CD4-positive, alpha-beta T cell treated with Interferon gamma for 1 hour (primary cell): ENCODE data around the gene TP53BP2.
A peak's percentile ranks its signal among the peaks of the same experiment; 100 is the strongest.
"Not testable (repeated sequence)": the region's sequence is repeated elsewhere in the genome, so short reads cannot be mapped to it uniquely, and the experiment has no call there.

Source experiments
- DNase-seq: peaks from one replicate; pipeline ENCODE4 v3.0.0-alpha.2; 2020

TP53BP2 gene, protein sequence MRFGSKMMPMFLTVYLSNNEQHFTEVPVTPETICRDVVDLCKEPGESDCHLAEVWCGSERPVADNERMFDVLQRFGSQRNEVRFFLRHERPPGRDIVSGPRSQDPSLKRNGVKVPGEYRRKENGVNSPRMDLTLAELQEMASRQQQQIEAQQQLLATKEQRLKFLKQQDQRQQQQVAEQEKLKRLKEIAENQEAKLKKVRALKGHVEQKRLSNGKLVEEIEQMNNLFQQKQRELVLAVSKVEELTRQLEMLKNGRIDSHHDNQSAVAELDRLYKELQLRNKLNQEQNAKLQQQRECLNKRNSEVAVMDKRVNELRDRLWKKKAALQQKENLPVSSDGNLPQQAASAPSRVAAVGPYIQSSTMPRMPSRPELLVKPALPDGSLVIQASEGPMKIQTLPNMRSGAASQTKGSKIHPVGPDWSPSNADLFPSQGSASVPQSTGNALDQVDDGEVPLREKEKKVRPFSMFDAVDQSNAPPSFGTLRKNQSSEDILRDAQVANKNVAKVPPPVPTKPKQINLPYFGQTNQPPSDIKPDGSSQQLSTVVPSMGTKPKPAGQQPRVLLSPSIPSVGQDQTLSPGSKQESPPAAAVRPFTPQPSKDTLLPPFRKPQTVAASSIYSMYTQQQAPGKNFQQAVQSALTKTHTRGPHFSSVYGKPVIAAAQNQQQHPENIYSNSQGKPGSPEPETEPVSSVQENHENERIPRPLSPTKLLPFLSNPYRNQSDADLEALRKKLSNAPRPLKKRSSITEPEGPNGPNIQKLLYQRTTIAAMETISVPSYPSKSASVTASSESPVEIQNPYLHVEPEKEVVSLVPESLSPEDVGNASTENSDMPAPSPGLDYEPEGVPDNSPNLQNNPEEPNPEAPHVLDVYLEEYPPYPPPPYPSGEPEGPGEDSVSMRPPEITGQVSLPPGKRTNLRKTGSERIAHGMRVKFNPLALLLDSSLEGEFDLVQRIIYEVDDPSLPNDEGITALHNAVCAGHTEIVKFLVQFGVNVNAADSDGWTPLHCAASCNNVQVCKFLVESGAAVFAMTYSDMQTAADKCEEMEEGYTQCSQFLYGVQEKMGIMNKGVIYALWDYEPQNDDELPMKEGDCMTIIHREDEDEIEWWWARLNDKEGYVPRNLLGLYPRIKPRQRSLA

DNA sequence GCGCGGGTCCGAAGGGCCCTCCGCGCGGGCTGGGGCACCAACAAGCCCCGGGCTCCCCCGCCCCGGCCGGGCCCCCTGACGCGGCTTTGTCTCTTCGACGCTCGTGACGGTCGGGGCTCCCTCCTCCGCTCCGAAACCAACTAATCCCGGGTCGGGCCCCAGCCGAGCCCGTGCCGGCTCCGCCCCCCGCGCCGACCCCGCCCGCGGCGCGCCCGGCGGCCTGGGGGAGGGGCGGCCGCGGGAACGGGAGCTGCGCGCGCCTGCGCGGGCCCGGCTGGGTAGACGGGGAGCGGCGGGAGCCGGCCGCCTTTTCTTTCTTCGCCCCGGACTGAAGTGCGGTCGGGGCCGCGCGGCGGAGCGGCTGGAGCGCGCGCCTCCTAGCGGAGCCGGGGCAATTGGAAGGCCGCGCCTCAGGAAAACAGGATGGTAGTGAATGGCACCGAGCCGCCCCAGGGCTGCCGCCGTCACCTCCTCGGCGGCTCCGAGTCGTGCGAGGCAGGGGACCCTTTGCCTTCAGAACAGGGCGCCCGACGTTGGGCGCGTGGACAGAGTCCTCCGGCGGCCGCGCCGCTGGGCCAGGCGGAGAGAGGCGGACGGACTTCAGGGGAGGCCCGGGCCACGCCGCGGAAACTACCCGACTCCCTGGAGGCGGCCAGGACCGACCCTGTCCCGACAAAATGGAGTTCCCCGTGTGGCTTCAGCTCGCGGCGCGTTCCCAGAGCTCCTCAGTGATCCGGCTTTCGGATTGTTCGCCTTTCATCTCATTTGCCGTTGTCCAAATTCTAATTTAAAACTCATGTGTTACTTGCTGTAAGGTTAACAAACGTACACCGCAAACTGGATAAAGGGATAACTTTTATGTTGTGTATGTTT, at the start of gene TP53BP2:
TP53BP2 (minus strand) TSS at position 138 of the 873 bp plus-strand sequence. CDS start 267 bp downstream, outside the sequence.
- DNase-seq, result peak; percentile 91

DNA sequence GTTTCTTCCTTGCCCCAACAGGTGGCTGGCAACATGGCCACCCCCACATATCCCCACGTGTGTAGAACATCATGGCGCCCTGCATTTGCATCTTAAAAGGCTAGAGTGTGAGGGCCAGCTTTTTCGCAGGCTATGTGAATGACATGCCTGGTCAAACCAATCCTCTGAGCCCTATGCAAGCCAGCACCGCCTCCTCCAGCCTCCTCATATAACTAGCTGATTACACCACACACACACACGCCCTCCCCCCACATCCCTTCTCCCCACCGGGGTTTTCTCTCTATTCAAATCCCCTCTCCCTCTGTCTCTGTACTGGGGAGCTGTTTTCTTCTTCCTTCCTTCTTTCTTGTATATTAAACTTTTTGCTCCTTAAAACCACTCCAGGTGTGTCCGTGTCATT, 44.7 kb upstream of the TP53BP2 start:
- DNase-seq, result not testable (repeated sequence)

DNA sequence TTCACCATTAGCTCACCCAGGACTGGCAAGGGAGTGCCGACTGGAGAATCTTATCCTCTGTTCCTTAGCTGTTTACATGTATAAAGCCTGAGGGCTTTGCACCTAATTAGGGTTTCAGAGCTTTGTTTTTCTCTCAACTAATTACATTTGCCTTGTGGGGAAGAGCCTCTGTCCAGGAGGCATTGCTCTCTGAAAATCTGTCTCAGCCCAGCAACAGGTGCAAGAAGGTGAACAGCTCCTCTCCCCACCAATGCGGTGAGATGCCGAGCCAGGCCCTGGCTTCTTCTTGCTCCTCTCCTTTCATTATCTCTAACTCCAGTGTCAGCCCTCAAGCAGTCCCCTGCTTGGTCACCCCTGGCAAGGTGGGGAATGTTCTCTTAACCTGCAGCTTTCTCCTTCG, 43.6 kb upstream of the TP53BP2 start:
- DNase-seq, result not testable (repeated sequence)

DNA sequence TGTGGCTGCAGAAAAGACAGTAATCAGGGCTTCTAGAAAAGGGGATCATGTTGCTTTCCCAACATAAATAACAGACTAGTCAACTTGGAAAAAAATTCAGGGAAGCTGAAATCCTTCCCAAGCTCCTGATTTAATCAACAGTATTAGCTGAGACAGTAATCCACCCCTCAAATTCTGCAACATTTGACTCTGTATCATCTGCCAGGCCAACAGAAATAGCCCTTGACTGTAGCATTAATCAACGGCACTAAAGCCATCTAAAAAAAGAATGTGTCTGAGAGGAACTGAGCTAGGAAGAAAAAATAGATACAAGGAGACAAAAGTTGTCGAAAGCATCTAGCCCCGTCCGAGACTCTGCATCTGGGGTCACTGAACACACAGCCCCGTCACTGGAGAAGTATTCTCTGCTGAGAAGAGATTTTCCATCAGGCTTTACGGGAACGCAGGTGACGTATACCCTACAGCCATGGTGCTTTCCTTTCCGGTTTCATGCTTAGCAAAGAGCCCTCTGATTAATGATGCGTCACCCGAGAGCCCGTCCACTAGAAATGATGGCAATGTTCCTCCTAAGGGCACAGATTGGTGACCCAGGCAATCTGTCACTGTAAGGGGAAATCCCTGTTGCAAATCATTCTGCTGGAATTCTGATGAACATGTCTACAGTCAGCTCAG, 42.1 kb upstream of the TP53BP2 start:
- no peak for DNase-seq

DNA sequence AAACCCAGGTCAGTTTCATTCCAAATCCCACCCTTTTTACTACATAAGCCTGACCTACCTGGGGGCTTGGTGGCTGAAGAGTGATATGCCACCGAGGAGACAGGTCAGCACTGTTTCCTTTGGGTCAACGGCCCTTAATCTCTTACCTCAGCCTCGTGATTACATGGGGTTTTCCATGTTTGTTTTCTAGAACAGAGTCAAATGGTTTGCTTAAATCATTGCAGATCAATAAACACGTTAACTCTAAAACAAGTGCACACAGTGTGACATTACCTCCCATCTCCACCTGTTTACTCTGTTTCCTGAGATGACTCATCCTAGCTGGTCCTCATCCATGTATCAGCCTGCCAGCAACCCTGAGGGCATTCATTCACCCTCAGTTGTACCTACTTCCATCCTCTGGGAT, 40.8 kb upstream of the TP53BP2 start:
- DNase-seq, result no peak

DNA sequence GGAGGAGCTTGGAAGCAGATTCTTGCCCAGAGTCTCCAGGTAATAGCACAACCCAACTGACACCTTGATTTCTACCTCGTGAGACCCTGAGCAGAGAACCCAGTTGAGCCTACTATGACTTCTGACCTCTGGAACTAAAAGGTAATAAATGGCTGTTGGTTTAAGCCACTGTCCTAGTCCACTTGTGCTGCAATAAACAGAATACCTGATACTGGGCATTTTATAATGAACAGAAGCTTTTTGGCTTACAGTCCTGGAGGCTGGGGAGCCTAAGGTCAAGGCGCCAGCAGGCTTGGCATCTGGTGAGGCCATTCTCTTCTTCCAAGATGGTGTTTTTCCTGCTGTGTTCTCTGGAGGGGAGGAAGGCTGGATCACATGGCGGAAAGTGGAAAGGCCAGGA, 39.9 kb upstream of the TP53BP2 start:
- DNase-seq, result no peak

DNA sequence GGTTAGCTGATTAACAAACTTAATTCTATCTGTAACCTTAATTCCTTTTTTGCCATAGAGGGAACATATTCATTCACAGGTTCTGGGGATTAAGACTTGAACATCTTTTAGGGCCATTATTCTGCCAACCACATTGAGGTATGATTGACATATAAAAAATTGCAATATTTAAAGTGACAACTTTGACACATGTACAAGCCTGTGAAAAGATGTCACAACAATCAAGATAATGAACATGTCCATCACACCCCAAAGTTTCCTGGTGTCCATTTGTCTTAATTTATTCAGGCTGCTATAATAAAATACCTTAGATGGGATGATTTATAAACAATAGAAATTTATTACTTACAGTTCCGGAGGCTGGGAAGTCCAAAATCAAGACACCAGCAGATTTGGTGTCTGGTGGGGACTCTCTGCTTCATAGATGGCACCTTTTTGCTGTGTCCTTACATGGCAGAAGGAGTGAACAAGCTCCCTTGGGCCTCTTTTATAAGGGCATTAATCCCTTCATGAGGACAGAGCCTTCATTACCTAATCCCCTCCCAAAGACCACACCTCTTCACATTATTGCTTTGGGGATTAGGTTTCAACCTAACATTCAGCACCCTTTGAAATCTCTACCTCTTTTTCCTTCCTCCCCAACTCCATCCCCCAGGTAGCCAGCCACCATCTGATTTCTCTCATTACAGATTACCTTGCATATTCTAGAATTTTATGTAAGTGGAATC, 33.0 kb upstream of the TP53BP2 start:
- DNase-seq, result no peak

DNA sequence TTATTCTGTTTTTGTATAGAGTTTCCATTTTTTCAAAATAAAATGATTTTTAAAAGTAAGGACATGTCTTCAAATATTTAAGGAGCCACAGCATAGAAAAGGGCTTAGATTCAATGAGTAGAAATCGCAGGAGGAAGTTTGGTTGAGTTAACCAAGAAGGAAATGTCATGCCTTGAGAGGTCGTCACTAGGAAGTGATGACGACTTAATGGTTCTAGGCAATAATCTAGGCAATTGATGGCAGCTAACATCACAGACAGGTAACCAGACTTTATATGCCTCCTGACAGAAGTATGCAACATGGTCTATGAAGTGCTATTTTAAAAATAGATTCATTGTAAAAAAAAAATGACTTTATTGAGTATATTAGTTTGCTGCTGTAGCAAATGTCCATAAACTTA, 32.1 kb upstream of the TP53BP2 start:
- DNase-seq, result no peak

DNA sequence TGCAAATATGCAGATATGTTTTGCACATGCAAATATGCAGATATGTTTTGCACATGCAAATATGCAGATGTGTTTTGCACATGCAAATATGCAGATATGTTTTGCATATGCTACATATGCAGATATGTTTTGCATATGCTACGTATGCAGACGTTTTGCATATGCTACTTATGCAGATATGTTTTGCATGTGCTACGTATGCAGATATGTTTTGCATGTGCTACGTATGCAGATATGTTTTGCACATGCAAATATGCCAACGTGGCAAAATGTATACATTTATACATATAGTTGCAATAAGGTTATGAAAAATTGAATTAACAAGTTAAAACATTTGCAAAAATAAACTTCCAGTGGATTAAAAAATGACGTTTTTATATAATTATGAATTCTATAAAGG, 30.8 kb upstream of the TP53BP2 start:
- no peak for DNase-seq

DNA sequence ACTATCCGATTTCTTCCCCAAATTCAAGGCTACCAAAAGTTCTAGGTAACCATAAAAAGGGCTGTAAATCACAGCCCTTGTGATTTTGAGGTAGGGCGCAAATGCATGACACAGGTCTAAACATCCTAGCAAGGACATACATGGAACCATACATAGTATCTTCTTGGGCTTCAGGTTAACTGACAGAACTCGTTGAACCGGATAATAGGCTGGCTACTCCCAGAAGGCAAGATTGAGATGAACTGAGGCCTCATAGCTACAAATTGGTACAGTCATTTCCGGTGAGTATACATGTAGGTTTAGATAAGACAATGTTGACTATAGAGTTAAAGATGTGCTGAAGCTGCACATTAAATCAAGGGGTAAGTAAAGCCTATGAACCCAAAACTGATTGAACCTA, 27.3 kb upstream of the TP53BP2 start:
- DNase-seq, result no peak

DNA sequence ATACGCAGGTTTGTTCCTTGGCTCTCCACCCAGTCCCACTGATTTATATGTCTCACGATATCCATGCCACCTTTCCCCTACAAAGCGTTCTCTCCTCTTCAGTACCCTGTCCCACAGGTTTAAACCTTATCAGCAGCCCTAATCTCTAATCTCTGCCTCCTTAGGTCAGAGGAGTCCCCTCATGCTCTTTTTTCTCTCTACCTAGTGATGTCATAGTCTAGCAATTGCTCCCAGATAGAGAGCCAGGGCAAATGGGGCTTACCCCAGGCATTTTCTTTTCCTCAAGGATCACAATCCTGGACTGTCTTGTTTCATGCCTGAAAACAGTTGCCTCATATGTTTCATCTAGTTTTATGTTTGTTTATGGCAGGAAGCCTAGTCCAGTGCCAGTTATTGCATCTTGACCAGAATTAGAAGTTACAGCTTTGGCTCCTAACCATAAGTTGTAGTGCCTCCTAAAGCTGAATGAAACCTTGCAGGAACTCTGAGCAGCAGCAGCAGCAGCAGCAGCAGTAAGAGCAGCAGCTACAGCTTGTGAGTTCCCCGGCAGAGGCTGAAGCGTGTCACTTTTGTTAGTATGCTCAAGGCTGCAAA, 26.7 kb upstream of the TP53BP2 start:
- DNase-seq, result no peak

DNA sequence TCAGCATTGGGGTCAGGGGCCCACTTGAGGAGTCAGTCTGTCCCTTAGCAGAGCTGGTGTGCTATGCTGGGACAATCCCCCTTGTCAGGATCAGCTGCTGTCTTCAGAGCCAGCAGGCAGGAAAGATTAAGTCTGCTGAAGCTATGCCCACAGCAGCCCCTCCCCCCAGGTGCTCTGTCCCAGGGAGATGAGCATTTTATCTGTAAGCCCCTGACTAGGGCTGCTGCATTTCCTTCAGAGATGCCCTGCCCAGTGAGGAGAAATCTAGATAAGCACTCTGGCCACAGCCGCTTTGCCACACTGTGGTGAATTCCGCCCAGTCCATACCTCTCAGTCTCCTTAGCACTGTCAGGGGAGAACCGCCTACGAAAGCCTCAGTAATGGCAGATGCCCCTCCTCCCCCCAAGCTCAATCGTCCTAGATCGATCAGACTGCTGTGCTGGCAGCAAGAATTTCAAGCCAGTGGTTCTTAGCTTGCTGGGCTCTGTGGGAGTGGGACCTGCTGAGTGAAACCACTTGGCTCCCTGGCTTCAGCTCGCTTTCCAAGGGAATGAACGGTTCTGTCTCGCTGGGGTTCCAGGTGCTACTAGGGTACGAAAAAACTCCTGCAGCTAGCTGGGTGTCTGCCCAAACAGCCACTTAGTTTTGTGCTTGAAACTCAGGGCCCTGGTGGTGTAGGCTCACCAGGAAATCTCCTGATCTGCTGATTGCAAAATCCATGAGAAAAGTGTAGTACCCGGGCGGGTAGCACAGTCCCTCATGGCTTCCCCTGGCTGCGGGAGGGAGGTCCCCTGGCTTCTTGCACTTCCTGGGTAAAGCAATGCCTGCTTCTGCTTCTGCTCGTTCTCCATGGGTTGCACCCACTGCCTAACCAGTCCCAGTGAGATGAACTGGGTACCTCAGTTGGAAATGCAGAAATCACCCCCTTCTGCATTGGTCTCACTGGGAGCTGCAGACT, 25.1 kb upstream of the TP53BP2 start:
- peak; percentile 42 for DNase-seq

DNA sequence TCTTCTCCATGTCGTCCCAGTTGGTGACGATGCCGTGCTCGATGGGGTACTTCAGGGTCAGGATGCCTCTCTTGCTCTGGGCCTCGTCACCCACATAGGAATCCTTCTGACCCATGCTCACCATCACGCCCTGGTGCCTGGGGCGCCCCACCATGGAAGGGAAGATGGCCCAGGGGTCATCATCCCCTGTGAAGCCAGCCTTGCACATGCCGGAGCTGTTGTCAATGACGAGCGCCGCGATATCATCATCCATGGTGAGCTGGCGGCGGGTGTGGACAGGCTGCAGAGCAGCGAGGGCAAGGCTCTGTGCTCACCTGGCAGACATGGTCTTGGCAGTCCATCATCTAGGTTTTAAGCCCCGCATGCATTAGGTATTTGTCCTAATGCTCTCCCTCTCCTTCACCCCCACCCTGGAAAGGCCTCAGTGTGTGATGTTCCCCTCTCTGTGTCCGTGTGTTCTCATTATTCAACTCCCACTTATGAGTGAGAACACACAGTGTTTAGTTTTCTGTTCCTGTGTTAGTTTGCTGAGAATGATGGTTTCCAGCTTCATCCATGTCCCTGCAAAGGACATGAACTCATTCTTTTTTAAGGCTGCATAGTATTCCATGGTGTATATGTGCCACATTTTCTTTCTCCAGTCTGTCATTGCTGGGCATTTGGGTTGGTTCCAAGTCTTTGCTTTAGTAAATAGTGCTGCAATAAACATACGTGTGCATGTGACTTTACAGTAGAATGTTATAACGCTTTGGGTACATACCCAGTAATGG, 19.0 kb upstream of the TP53BP2 start:
- DNase-seq, result not testable (repeated sequence)

DNA sequence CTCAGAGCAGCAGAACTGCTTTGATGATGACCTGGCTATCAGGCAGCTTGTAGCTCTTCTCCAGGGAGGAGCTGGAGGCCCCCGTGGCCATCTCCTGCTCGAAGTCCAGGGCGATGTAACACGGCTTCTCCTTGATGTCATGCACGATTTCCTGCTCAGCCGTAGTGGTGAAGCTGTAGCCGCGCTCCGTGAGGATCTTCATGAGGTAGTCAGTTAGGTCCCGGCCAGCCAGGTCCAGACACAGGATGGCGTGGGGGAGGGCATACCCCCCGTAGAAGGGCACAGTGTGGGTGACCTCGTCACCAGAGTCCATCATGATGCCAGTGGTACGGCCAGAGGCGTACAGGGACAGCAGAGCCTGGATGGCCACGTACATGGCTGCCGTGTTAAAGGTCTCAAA, 18.3 kb upstream of the TP53BP2 start:
- DNase-seq, result no peak

DNA sequence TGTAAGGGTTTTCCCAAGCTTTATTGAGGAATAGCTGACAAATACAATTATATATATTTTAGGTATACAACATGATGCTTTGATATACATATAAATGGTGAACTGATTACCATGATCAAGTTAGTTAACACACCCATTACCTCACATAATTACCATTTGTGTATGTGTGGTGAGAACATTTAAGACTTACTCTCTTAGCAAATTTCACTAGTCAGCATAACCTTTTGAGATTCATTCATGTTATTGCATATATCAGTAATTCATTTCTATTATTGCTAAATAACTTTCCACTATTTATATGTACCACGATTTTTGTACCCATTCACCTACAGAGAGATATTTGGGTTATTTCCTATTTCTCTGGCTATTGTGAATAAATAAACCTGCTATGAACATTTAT, 16.2 kb upstream of the TP53BP2 start:
- DNase-seq, result no peak

DNA sequence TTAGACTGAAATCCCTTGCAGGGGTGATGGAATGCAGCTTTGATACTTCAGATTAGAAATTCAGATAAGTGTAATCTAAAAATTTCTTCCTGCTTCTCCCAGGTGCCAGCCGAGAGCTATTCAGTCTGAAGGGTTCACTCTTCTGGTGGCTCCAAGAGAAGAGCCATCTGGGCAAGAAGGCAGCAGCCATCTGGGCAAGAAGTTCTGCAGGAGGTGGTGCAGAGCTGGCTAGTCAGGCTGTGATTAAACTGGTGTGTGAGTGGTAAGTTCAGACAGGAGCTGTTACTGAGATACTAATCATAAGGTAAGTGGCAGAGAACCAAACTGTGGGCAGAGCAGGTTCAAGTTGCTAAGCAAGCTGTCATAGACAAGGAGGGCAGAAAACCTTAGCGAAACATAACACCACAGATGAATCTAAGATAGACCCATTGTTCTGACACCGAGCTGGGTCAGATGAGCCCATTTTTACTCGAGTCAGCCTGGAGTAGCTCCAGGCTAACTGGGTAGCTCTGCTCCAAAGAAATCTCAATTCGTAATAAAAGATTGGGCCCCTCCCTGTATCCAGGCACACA, 14.4 kb upstream of the TP53BP2 start:
- DNase-seq, result no peak

DNA sequence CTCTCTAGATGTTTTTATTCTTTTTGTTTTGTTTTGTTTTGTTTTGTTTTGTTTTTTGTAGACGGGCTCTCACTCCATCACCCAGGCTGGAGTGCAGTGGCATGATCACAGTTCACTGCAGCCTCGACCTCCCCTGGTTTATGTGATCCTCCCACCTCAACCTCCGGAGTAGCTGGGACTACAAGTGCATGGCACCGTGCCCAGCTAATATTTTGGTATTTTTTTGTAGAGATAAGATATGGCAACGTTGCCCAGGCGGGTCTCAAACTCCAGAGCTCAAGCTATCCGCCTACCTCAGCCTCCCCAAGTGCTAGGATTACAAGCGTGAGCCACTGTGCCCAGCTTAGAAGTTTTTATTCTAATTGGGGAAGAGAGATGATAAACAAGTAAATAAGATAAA, 13.3 kb upstream of the TP53BP2 start:
- DNase-seq, result no peak

DNA sequence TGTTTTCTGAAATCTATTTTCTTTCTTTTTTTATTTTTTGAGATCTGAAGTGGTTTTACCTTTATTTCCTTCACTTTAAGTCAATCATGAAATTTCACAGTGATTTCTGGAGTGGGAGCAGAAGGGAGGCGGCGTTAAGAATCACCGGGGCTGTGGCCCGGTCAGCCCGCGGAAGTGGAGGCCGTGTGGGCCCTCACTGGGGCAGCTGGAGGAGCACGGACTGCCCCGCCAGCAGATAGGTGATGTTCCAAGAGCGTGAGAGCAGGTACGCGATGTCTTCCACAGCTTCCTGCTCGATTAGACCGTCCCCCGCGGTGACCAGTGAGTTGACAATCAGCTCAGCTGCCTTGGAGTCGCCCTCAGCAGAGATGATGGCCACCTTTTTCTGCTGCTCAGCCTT, 10.6 kb upstream of the TP53BP2 start:
- no peak for DNase-seq
